PC-9 (cell line): ENCODE results near the gene VOPP1. TPM values are rescaled to one million over a fixed set of nuclear protein-coding genes. Genes with fewer than 3 reads are reported as not detected.

Experiments used
- BruUV-seq: library from RNA; stranded (reverse); fragments of 400-500 nt; replicated peaks from 2 replicates; lab custom pipeline; 2021; lab: Mats Ljungman, UMichigan
- CTCF ChIA-PET: fragments of 300-600 bp; sonication (Branson Sonifier 250); formaldehyde crosslinking; loops from one replicate; lab custom pipeline; 2022; ENCODE audit warnings: antibody characterized with exemption; lab: Charles Lee
- POLR2A ChIA-PET: fragments of 300-600 bp; sonication (Branson Sonifier 250); formaldehyde crosslinking; loops from one replicate; lab custom pipeline; 2022; ENCODE audit warnings: antibody characterized with exemption; ENCODE audit not compliant: unreplicated experiment; lab: Charles Lee
- DNase-seq, 2 experiments: peaks; one replicate each; pipeline versions ENCODE4 v3.0.0 to v3.0.0-alpha.2; 2015 to 2022; ENCODE audit warnings: mixed read lengths in 1 of 2
- H2AFZ ChIP-seq: fragments of 200-600 bp; sonication (generic); 2 replicates; pipeline ENCODE4 v1.8.1; 2017; ENCODE audit warnings: antibody characterized with exemption
- H3F3A ChIP-seq: fragments of 200-600 bp; sonication (generic); 2 replicates; pipeline ENCODE4 v1.8.1; 2017; ENCODE audit warnings: antibody characterized with exemption, mild to moderate bottlenecking, low read depth; ENCODE audit not compliant: insufficient read depth
- H3K27ac ChIP-seq: fragments of 200-600 bp; sonication (generic); 2 replicates; pipeline ENCODE4 v1.6.1; 2016; ENCODE audit warnings: mixed run types
- H3K27me3 ChIP-seq: fragments of 200-600 bp; sonication (generic); 2 replicates; pipeline ENCODE4 v1.6.1; 2016; ENCODE audit warnings: low read depth, mixed run types; ENCODE audit not compliant: insufficient read depth
- H3K36me3 ChIP-seq: fragments of 200-600 bp; sonication (generic); 2 replicates; pipeline ENCODE4 v1.6.1; 2016; ENCODE audit warnings: low read depth, mixed run types
- H3K4me1 ChIP-seq: fragments of 200-600 bp; sonication (generic); replicated peaks from 2 replicates; pipeline ENCODE4 v1.6.1; 2016; ENCODE audit warnings: mixed run types; ENCODE audit not compliant: insufficient read depth
- H3K4me2 ChIP-seq: fragments of 200-600 bp; sonication (generic); 2 replicates; pipeline ENCODE4 v1.6.1; 2017; ENCODE audit warnings: mixed run types
- H3K4me3 ChIP-seq: fragments of 200-600 bp; sonication (generic); 2 replicates; pipeline ENCODE4 v1.6.1; 2016; ENCODE audit warnings: mixed run types
- H3K79me2 ChIP-seq: fragments of 200-600 bp; sonication (generic); 2 replicates; pipeline ENCODE4 v1.6.1; 2017; ENCODE audit warnings: low read depth, mixed run types
- H3K9me2 ChIP-seq: fragments of 200-600 bp; sonication (generic); 2 replicates; pipeline ENCODE4 v1.8.1; 2017; ENCODE audit warnings: mild to moderate bottlenecking; ENCODE audit not compliant: insufficient read depth
- H3K9me3 ChIP-seq: fragments of 200-600 bp; sonication (generic); 2 replicates; pipeline ENCODE4 v1.8.1; 2016; ENCODE audit warnings: low read depth; ENCODE audit not compliant: insufficient read depth
- H4K20me1 ChIP-seq: fragments of 200-600 bp; sonication (generic); 2 replicates; pipeline ENCODE4 v1.8.1; 2017; ENCODE audit not compliant: insufficient read depth
- EZH2 ChIP-seq: fragments of 200-600 bp; sonication (generic); IDR thresholded peaks from 2 replicates; pipeline ENCODE4 v1.8.0; 2017; ENCODE audit warnings: antibody characterized with exemption, low read depth
- intact Hi-C: fragments of 100-400 bp; cut with micrococcal nuclease; formaldehyde crosslinking; loops from one replicate; pipeline ENCODE4 v1.10.0; 2022; ENCODE audit not compliant: unreplicated experiment
- total RNA-seq: library from RNA; stranded (reverse); gene quantifications from 2 replicates; pipeline ENCODE4 v1.2.3, GENCODE V29; 2021
- TF ChIP-seq, protein P1 (sequence below): fragments of 200-600 bp; sonication (generic); conservative IDR thresholded peaks from 2 replicates; pipeline ENCODE4 v1.6.1; 2017; ENCODE audit warnings: mixed run types, antibody characterized with exemption, mild to moderate bottlenecking, moderate library complexity

Gene VOPP1
- total RNA-seq, 1 experiment from 2014 or later: 207 TPM

DNA sequence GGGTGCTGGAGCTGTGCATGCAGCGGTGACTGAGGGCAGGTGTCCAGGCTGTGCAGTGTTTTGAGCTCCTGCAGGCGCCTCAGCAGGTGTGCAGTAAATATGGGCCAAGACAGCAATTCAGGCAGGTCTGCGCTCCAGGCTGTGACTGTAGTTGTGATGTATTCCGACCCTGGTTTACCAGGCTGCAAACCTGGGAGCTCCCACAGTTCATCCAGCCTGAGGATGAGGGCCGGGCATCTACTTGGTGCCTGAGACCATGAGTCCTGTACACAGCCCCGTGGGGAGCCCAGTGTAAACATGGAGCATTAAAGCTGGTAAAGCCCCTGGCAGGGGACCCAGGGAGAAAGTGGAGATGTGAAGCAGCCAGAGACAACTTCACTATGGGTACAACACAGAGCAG, 82.8 kb downstream of the VOPP1 start:
- H3K9me2 ChIP-seq: no peaks in the 10 kb centered on the region
- intact Hi-C loops: no loop called here
- no peak overlapping the region for H2AFZ ChIP-seq
- H3K79me2 ChIP-seq: no peaks in the 10 kb centered on the region
- H3K27ac ChIP-seq: no peak overlapping the region
- DNase-seq: no peak
- BruUV-seq: no TSS peak
- H4K20me1 ChIP-seq: peaks cover 24% of the 10 kb centered on the region
- H3K4me1 ChIP-seq: no peaks in the 10 kb centered on the region
- no peaks in the 10 kb centered on the region for H3K9me3 ChIP-seq
- no peaks in the 10 kb centered on the region for H3K27me3 ChIP-seq
- no peak overlapping the region for H3K4me2 ChIP-seq
- H3K36me3 ChIP-seq: peaks cover 20% of the 10 kb centered on the region
- TF ChIP-seq EZH2: no peak
- no peak overlapping the region for H3K4me3 ChIP-seq
- H3F3A ChIP-seq: no peaks in the 10 kb centered on the region
- CTCF ChIA-PET: no interaction called here
- POLR2A ChIA-PET: no interaction called here

DNA sequence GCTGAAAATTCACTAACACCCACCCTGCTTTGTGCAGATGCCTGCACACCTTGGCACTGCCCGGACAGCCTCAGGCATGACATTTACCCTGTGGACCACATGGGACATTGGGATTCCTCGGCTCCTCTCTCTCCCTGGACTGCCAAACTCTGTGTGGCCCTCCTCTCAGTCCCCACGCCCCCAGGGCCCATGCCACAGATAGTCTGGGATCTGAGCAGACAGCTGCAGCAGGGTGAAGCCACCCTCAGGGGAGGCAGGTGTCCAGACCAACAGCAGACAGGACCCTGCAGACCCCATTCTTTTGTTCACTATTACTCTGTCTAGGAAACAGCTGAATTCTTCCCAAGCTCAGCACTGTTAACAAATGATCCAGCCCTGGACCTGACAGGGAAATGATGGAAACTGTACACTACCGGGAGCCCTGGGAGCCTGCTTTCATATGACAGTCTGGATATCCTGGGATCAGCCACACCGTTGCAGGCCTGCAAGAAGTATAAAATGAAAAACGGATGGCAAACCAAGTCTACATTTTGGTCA, 83.4 kb downstream of the VOPP1 start:
- no peak overlapping the region for H2AFZ ChIP-seq
- H3K4me3 ChIP-seq: no peak overlapping the region
- ChIA-PET CTCF (no interaction called here), POLR2A (no interaction called here)
- H4K20me1 ChIP-seq: peaks cover 31% of the 10 kb centered on the region
- H3K27me3 ChIP-seq: no peaks in the 10 kb centered on the region
- H3K4me2 ChIP-seq: no peak overlapping the region
- H3K4me1 ChIP-seq: no peaks in the 10 kb centered on the region
- no peak for DNase-seq
- no peaks in the 10 kb centered on the region for H3K9me2 ChIP-seq
- no peaks in the 10 kb centered on the region for H3K9me3 ChIP-seq
- no peaks in the 10 kb centered on the region for H3F3A ChIP-seq
- intact Hi-C loops: no loop called here
- BruUV-seq: no TSS peak
- peaks cover 25% of the 10 kb centered on the region for H3K36me3 ChIP-seq
- H3K27ac ChIP-seq: no peak overlapping the region
- no peak for TF ChIP-seq EZH2
- TF ChIP-seq, protein P1, sequence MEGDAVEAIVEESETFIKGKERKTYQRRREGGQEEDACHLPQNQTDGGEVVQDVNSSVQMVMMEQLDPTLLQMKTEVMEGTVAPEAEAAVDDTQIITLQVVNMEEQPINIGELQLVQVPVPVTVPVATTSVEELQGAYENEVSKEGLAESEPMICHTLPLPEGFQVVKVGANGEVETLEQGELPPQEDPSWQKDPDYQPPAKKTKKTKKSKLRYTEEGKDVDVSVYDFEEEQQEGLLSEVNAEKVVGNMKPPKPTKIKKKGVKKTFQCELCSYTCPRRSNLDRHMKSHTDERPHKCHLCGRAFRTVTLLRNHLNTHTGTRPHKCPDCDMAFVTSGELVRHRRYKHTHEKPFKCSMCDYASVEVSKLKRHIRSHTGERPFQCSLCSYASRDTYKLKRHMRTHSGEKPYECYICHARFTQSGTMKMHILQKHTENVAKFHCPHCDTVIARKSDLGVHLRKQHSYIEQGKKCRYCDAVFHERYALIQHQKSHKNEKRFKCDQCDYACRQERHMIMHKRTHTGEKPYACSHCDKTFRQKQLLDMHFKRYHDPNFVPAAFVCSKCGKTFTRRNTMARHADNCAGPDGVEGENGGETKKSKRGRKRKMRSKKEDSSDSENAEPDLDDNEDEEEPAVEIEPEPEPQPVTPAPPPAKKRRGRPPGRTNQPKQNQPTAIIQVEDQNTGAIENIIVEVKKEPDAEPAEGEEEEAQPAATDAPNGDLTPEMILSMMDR: no peak
- no peaks in the 10 kb centered on the region for H3K79me2 ChIP-seq

DNA sequence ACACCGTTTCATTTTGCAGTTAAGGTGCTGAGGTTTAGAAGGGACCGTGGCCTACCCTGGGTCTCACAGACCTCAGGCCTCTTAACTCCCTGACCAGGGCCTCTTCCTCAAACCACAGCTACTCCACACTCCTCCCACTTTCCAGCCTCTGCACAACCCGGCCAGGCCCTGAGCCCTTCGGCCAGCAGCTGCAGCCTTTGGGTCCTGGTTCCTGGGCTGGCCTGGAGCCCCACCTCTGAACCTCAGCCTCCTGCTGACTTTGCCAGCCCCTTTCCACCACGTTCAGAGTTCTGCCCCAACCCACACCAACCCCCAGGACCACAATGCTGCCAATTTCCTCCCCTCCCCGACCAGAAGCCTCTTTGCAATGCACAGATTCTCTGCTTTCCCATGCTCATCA, 84.1 kb downstream of the VOPP1 start:
- POLR2A ChIA-PET: no interaction called here
- Histone ChIP-seq H3K27ac (no peak overlapping the region), H3K4me1 (no peaks in the 10 kb centered on the region), H3K36me3 (peaks cover 24% of the 10 kb centered on the region), H3K4me3 (no peak overlapping the region), H3K9me3 (no peaks in the 10 kb centered on the region), H3K9me2 (no peaks in the 10 kb centered on the region), H3K4me2 (no peak overlapping the region), H3K79me2 (no peaks in the 10 kb centered on the region), H4K20me1 (peaks cover 32% of the 10 kb centered on the region), H3F3A (no peaks in the 10 kb centered on the region), H3K27me3 (no peaks in the 10 kb centered on the region), H2AFZ (no peak overlapping the region)
- CTCF ChIA-PET: no interaction called here
- no TSS peak for BruUV-seq
- intact Hi-C loops: no loop called here
- no peak for DNase-seq
- TF ChIP-seq, protein P1: no peak
- TF ChIP-seq EZH2: no peak

DNA sequence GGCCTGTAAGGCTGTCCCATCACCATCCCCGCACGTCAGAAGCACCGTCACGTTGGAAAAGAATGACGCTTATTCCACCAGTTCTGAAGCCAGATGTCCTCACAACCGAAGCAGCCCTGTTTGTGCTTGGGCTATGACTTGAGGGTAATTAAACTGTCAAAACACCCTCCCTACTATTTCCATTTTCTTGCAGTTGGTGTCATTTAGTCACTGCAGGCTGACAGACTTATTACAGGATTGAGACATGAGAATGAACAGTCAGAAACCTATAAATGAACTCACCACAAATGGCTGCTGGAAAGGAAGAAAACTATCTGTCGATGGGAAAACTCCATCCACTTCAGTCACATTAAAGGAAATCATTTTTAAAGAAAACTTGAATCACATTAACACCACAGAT, 85.3 kb downstream of the VOPP1 start:
- no peaks in the 10 kb centered on the region for H3K9me3 ChIP-seq
- no peak for TF ChIP-seq EZH2
- TF ChIP-seq, protein P1: no peak
- no peaks in the 10 kb centered on the region for H3K9me2 ChIP-seq
- BruUV-seq: no TSS peak
- H3F3A ChIP-seq: no peaks in the 10 kb centered on the region
- no peaks in the 10 kb centered on the region for H3K4me1 ChIP-seq
- no peak for DNase-seq
- no peak overlapping the region for H2AFZ ChIP-seq
- peaks cover 17% of the 10 kb centered on the region; the same call in 1 of the 2 replicates for H3K36me3 ChIP-seq
- no peak overlapping the region for H3K4me3 ChIP-seq
- H3K27me3 ChIP-seq: no peaks in the 10 kb centered on the region
- no peaks in the 10 kb centered on the region for H3K79me2 ChIP-seq
- CTCF ChIA-PET: no interaction called here
- H3K27ac ChIP-seq: no peak overlapping the region
- no peak overlapping the region for H3K4me2 ChIP-seq
- intact Hi-C loops: no loop called here
- H4K20me1 ChIP-seq: peaks cover 25% of the 10 kb centered on the region
- POLR2A ChIA-PET: no interaction called here
